ENCODE data around the gene PAX8. TPM values are rescaled to one million over a fixed set of nuclear protein-coding genes. Genes with fewer than 3 reads are reported as not detected.
A peak's percentile ranks its signal among the peaks of the same experiment; 100 is the strongest.

PAX8 gene
- total and polyA plus RNA-seq, 2 of the 13 experiments (the other 11 are each of a cell fraction or from before 2014, with no cell fraction given) = 1.5 to 8.8 TPM

GRCh38 chr2:113166187-113166645, 112.5 kb downstream of the PAX8 start (continued):
- TF ChIP-seq PBX2 (CRISPR knock-in tag; IDR thresholded peaks at IDR 0.05) = 0 out of 2 replicates have a peak, but pooled peaks have one; percentile 47
- no peak for TF ChIP-seq ZNF850 (CRISPR knock-in tag; conservative IDR thresholded peaks at IDR 0.05)
- no peak for TF ChIP-seq RBFOX2 (IDR thresholded peaks at IDR 0.05; ENCODE audit: low read depth, low read length)
- TF ChIP-seq ZNF468 (CRISPR knock-in tag; IDR thresholded peaks at IDR 0.05) = no peak
- no peak for TF ChIP-seq ZNF543 (CRISPR knock-in tag; IDR thresholded peaks at IDR 0.05)
- peak; percentile 31 for TF ChIP-seq SKI (IDR thresholded peaks at IDR 0.05; ENCODE audit: partially characterized antibody)
- TF ChIP-seq ADNP (CRISPR knock-in tag; IDR thresholded peaks at IDR 0.05) = no peak
- TF ChIP-seq DPF2 (CRISPR knock-in tag; IDR thresholded peaks at IDR 0.05; ENCODE audit: borderline replicate concordance, low read depth) = 0 out of 2 replicates have a peak, but pooled peaks have one; percentile 24
- no peak for TF ChIP-seq YY1 (IDR thresholded peaks at IDR 0.05; ENCODE audit: insufficient read depth, insufficient replicate concordance, low read depth, low read length)
- TF ChIP-seq HNRNPL (IDR thresholded peaks at IDR 0.05; ENCODE audit: low read depth, low read length) = no peak
- TF ChIP-seq ZFP37 (CRISPR knock-in tag; IDR thresholded peaks at IDR 0.05; ENCODE audit: borderline replicate concordance) = no peak
- no peak for TF ChIP-seq ETV5 (CRISPR knock-in tag; IDR thresholded peaks at IDR 0.05; ENCODE audit: borderline replicate concordance)
- TF ChIP-seq CHCHD3 (CRISPR knock-in tag; IDR thresholded peaks at IDR 0.05) = no peak
- 0 out of 2 replicates have a peak, but pooled peaks have one; percentile 29 for TF ChIP-seq KAT7 (CRISPR knock-in tag; IDR thresholded peaks at IDR 0.05; ENCODE audit: borderline replicate concordance)
- no peak for TF ChIP-seq SMAD3 (CRISPR knock-in tag; IDR thresholded peaks at IDR 0.05)
- peak; percentile 34; the same call in 1 of the 2 replicates for TF ChIP-seq NCOR1 (IDR thresholded peaks at IDR 0.05; ENCODE audit: borderline replicate concordance, low read length)
- TF ChIP-seq TBX2 (CRISPR knock-in tag; IDR thresholded peaks at IDR 0.05; ENCODE audit: borderline replicate concordance) = 0 out of 2 replicates have a peak, but pooled peaks have one; percentile 28
- no peak for TF ChIP-seq MTERF4 (CRISPR knock-in tag; IDR thresholded peaks at IDR 0.05)
- no peak for TF ChIP-seq TRIM22 (IDR thresholded peaks at IDR 0.05)
- no peak for TF ChIP-seq FIP1L1 (IDR thresholded peaks at IDR 0.05; ENCODE audit: borderline replicate concordance, insufficient read depth, low read depth, low read length)
- peak; percentile 66 for TF ChIP-seq FOXP4 (CRISPR knock-in tag; IDR thresholded peaks at IDR 0.05)
- 0 out of 2 replicates have a peak, but pooled peaks have one; percentile 7 for TF ChIP-seq ZNF644 (CRISPR knock-in tag; IDR thresholded peaks at IDR 0.05; ENCODE audit: low read depth)
- TF ChIP-seq ZNF563 (CRISPR knock-in tag; IDR thresholded peaks at IDR 0.05) = no peak
- TF ChIP-seq ZGPAT (CRISPR knock-in tag; IDR thresholded peaks at IDR 0.05) = peak; percentile 27
